Vagina (tissue), 2 donors: Measurements from ENCODE around the gene NYNRIN. TPM values are rescaled to one million over a fixed set of nuclear protein-coding genes. Genes with fewer than 3 reads are reported as not detected.

Experiments
- DNase-seq, 2 donors: peaks; one replicate each; pipeline ENCODE4 v3.0.0-alpha.2; 2017; ENCODE audit errors: extremely low spot score in 2 of 2
- H3K27ac ChIP-seq: fragments of 200-600 bp; sonication (generic); one replicate; pipeline ENCODE4 v1.5.1; 2019
- H3K27me3 ChIP-seq: fragments of 200-600 bp; sonication (generic); one replicate; pipeline ENCODE4 v1.5.1; 2019
- H3K36me3 ChIP-seq, 2 donors: fragments of 200-600 bp; sonication (generic); one replicate each; pipeline ENCODE4 v1.5.1; 2017 to 2019
- H3K4me1 ChIP-seq: fragments of 200-600 bp; sonication (generic); one replicate; pipeline ENCODE4 v1.5.1; 2019
- H3K4me3 ChIP-seq, 2 donors: fragments of 200-600 bp; sonication (generic); 1 replicate in 1 of 2; 2 replicates in 1 of 2; pipeline ENCODE4 v1.5.1; 2016 to 2019
- H3K9me3 ChIP-seq: fragments of 200-600 bp; sonication (generic); one replicate; pipeline ENCODE4 v1.5.1; 2019
- POLR2A ChIP-seq, 2 donors: fragments of 450-650 bp; IDR thresholded peaks; one replicate each; pipeline ENCODE4 v1.6.1; 2017; ENCODE audit warnings: antibody characterized with exemption in 2 of 2, mild to moderate bottlenecking in 2 of 2, moderate library complexity in 2 of 2
- POLR2AphosphoS5 ChIP-seq, 2 donors: sonication (generic); formaldehyde crosslinking; IDR thresholded peaks; one replicate each; pipeline ENCODE4 v1.9.0; 2017; ENCODE audit warnings: antibody characterized with exemption in 2 of 2, mild to moderate bottlenecking in 2 of 2, low read depth in 1 of 2; ENCODE audit not compliant: insufficient read depth in 1 of 2
- intact Hi-C: fragments of 100-400 bp; cut with DNase I; formaldehyde crosslinking; loops from one replicate; pipeline ENCODE4 v1.15.1; 2023
- total RNA-seq: library from RNA; depleted of rRNA; stranded (reverse); fragments of >200 nt; gene quantifications from one replicate; pipeline ENCODE4 v1.2.3, GENCODE V29; 2016
- TF ChIP-seq, protein P1 (sequence below), 3 experiments: fragments of 450-650 bp in 2 of 3; fragments of 200-600 bp in 1 of 3; sonication (generic) in 1 of 3; IDR thresholded peaks; one replicate each; pipeline ENCODE4 v1.5.1; 2017 to 2019; ENCODE audit warnings: antibody characterized with exemption in 3 of 3, mild to moderate bottlenecking in 2 of 3, moderate library complexity in 2 of 3

The NYNRIN gene
- total RNA-seq, 1 donor from 2014 or later: 14.7 TPM

GRCh38 chr14:24440606-24441399 is 42.0 kb downstream of the NYNRIN start:
- DNase-seq: peak in 1 of 2 donors; percentile 58
- Histone ChIP-seq H3K4me3 (no peak overlapping the region), H3K27me3 (no peaks in the 10 kb centered on the region), H3K4me1 (peaks cover 48% of the 10 kb centered on the region), H3K27ac (peak overlapping the region; percentile 97), H3K9me3 (no peaks in the 10 kb centered on the region), H3K36me3 (peaks cover 0 to 43% of the 10 kb centered on the region in 2 donors)
- TF ChIP-seq POLR2A (IDR thresholded peaks at IDR 0.05) (no peak), POLR2AphosphoS5 (IDR thresholded peaks at IDR 0.05; ENCODE audit: insufficient read depth in 1 of 2, low read depth in 1 of 2) (no peak)
- TF ChIP-seq, protein P1, sequence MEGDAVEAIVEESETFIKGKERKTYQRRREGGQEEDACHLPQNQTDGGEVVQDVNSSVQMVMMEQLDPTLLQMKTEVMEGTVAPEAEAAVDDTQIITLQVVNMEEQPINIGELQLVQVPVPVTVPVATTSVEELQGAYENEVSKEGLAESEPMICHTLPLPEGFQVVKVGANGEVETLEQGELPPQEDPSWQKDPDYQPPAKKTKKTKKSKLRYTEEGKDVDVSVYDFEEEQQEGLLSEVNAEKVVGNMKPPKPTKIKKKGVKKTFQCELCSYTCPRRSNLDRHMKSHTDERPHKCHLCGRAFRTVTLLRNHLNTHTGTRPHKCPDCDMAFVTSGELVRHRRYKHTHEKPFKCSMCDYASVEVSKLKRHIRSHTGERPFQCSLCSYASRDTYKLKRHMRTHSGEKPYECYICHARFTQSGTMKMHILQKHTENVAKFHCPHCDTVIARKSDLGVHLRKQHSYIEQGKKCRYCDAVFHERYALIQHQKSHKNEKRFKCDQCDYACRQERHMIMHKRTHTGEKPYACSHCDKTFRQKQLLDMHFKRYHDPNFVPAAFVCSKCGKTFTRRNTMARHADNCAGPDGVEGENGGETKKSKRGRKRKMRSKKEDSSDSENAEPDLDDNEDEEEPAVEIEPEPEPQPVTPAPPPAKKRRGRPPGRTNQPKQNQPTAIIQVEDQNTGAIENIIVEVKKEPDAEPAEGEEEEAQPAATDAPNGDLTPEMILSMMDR (IDR thresholded peaks at IDR 0.05): no peak
- intact Hi-C loops: no loop called here

GRCh38 chr14:24441485-24441884 is 42.7 kb downstream of the NYNRIN start:
- H3K4me3 ChIP-seq: peak overlapping the region; percentile 63 to 67

DNA sequence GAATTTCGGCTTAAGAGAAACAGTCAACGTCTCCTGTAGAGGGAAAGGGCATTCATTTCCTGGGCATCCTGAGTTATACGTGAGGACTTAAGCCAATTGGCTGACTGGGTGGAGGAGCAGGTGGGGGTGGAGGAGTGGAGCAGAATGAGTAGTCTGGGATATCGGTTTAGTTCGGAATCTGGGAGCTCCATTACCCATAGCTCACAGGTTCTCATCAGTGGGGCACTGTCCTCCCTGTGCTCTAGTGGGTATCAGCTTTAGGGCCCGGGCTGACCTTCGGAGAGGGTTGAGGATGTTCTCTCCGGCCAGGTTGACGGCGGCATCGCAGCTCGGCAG is 43.1 kb downstream of the NYNRIN start:
- intact Hi-C loops: no loop called here
- Histone ChIP-seq H3K27ac (peak overlapping the region; percentile 97), H3K36me3 (peaks cover 0 to 33% of the 10 kb centered on the region in 2 donors), H3K4me3 (peak overlapping the region; percentile 63 to 67), H3K4me1 (peaks cover 38% of the 10 kb centered on the region), H3K9me3 (no peaks in the 10 kb centered on the region), H3K27me3 (no peaks in the 10 kb centered on the region)
- DNase-seq: no peak
- TF ChIP-seq POLR2AphosphoS5 (IDR thresholded peaks at IDR 0.05; ENCODE audit: insufficient read depth in 1 of 2, low read depth in 1 of 2) (no peak), POLR2A (IDR thresholded peaks at IDR 0.05) (no peak)
- TF ChIP-seq, protein P1 (IDR thresholded peaks at IDR 0.05): no peak

More at GRCh38 chr14:24441485-24441884, 42.7 kb downstream of the NYNRIN start:
- H3K4me1 ChIP-seq: peaks cover 42% of the 10 kb centered on the region
- H3K27me3 ChIP-seq: no peaks in the 10 kb centered on the region
- peak overlapping the region; percentile 97 for H3K27ac ChIP-seq
- intact Hi-C loops: no loop called here
- H3K9me3 ChIP-seq: no peaks in the 10 kb centered on the region
- H3K36me3 ChIP-seq: peaks cover 0 to 37% of the 10 kb centered on the region in 2 donors
- peak in 1 of 2 donors; percentile 79 for DNase-seq
- no peak for TF ChIP-seq POLR2A (IDR thresholded peaks at IDR 0.05)
- TF ChIP-seq, protein P1 (IDR thresholded peaks at IDR 0.05): no peak

DNA sequence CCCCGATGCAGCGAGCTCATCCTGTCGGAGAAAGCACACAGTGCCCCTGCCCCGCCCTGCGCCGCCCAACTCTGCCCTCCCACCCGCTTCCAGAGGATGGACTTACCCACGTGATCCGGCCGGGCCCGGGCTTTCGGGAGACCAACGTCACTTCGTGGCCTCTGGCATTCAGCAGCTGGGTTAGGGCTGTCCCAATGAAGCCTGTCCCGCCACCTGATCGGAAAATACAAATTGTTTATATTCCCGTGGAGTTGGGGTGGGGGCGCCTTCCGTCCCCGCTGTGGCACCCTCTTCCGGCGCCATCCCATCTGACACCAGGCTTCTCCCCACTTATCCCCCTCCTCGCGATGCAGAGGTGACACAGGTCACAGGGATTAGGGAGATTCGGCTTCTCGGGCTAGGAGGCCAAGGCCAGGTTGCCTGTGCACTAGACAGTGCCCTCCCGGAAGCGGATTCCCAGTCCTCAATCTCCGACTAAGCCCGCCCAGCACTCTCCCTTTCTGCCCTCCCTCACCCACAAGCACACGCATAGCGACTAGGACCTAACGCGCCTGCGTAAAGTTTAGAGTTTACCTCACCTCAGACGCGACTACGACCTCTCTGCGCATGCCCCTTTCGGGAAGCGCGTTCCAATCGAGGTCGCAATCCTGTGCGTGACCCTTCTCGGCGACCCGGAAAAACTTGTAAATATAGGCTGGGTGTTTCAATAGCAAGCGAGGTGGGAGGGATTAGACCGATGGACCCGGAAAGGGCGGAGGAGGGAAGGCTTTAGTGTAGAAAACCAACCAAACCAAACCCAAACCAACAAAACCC is 43.6 kb downstream of the NYNRIN start, which contains the start of gene SDR39U1:
Gene SDR39U1, minus strand, starts transcription at position 537 of the 813 bp plus-strand sequence. Its CDS starts 7 bp downstream, at position 530.
- no peaks in the 10 kb centered on the region for H3K27me3 ChIP-seq
- peak in 1 of 2 donors; percentile 92 for TF ChIP-seq POLR2A (IDR thresholded peaks at IDR 0.05)
- TF ChIP-seq POLR2AphosphoS5 (IDR thresholded peaks at IDR 0.05; ENCODE audit: insufficient read depth in 1 of 2, low read depth in 1 of 2): peak; percentile 99 to 100
- TF ChIP-seq, protein P1 (IDR thresholded peaks at IDR 0.05): no peak
- peak; percentile 96 to 99 for DNase-seq
- peaks cover 32% of the 10 kb centered on the region for H3K4me1 ChIP-seq
- H3K27ac ChIP-seq: peak within 1 kb of the TSS; percentile 97
- H3K36me3 ChIP-seq: peaks cover 0 to 28% of the 10 kb centered on the region in 2 donors
- no peaks in the 10 kb centered on the region for H3K9me3 ChIP-seq
- peak within 1 kb of the TSS; percentile 63 to 67 for H3K4me3 ChIP-seq
- intact Hi-C loops: no loop called here
